Pulmonary artery endothelial cell (primary cell): ENCODE results near the gene CLRN3. TPM values are rescaled to one million over a fixed set of nuclear protein-coding genes. Genes with fewer than 3 reads are reported as not detected.

Source experiments
- DNase-seq: peaks from one replicate; pipeline ENCODE4 v3.0.0-alpha.2; 2011; ENCODE audit warnings: low read depth, low spot score
- total RNA-seq: library from RNA; depleted of rRNA; stranded (reverse); fragments of >200 nt; gene quantifications from 2 replicates; pipeline ENCODE4 v1.2.3, GENCODE V29; 2014

CLRN3 gene
- total RNA-seq, 1 donor from 2014 or later, result not detected

GRCh38 chr10:127849224-127849623, 43.5 kb downstream of the CLRN3 start:
- no peak for DNase-seq

- DNase-seq, result no peak
These were observed 44.5 kb downstream of the CLRN3 start for GRCh38 chr10:127848226-127848625.

GRCh38 chr10:127845756-127846155, 47.0 kb downstream of the CLRN3 start:
- no peak for DNase-seq

- DNase-seq, result no peak
These were observed 51.9 kb downstream of the CLRN3 start for GRCh38 chr10:127840884-127841283.

GRCh38 chr10:127836966-127837365, 55.8 kb downstream of the CLRN3 start:
- no peak for DNase-seq

- no peak for DNase-seq
These were observed 56.6 kb downstream of the CLRN3 start for GRCh38 chr10:127836176-127836575.

- no peak for DNase-seq
These were observed 58.0 kb downstream of the CLRN3 start for GRCh38 chr10:127834791-127835190.

- no peak for DNase-seq
These were observed 58.5 kb downstream of the CLRN3 start for GRCh38 chr10:127834221-127834620.

GRCh38 chr10:127833804-127834203, 58.9 kb downstream of the CLRN3 start:
- DNase-seq, result no peak

- DNase-seq, result no peak
These were observed 60.2 kb downstream of the CLRN3 start for GRCh38 chr10:127832501-127832900.

- no peak for DNase-seq
These were observed 62.3 kb downstream of the CLRN3 start for GRCh38 chr10:127830414-127830813.

Other genes with a start within 250 kb of the CLRN3 start
- not detected in 2 replicates for gene FOXI2, start 155.8 kb downstream of the CLRN3 start, total RNA-seq
- gene PTPRE, start 14.2 kb upstream of the CLRN3 start, total RNA-seq, result 43.3 and 48.0 TPM in 2 replicates
- gene MKI67, start 233.5 kb upstream of the CLRN3 start, total RNA-seq, result 16.4 and 36.2 TPM in 2 replicates